Activated naive CD8-positive, alpha-beta T cell (primary cell): ENCODE data around the gene WASF2.

Source experiments
- H3K27ac Mint-ChIP-seq: one replicate; pipeline ENCODE4 v1.8.0; 2021; ENCODE audit warnings: mixed read lengths
- H3K27me3 Mint-ChIP-seq: one replicate; pipeline ENCODE4 v1.8.0; 2021; ENCODE audit warnings: mixed read lengths
- H3K36me3 Mint-ChIP-seq: one replicate; pipeline ENCODE4 v1.8.0; 2021; ENCODE audit warnings: mixed read lengths
- H3K4me1 Mint-ChIP-seq: one replicate; pipeline ENCODE4 v1.8.0; 2021; ENCODE audit warnings: low read depth, mixed read lengths
- H3K4me3 Mint-ChIP-seq: one replicate; pipeline ENCODE4 v1.8.0; 2021; ENCODE audit warnings: mild to moderate bottlenecking, mixed read lengths
- H3K9me3 Mint-ChIP-seq: one replicate; pipeline ENCODE4 v1.8.0; 2021; ENCODE audit warnings: low read depth, mixed read lengths

WASF2 gene

GRCh38 chr1:27400082-27400962, 89.6 kb downstream of the WASF2 start:
- H3K9me3 Mint-ChIP-seq, result no peaks in the 10 kb centered on the region
- H3K36me3 Mint-ChIP-seq, result no peaks in the 10 kb centered on the region
- H3K4me1 Mint-ChIP-seq, result peaks cover 22% of the 10 kb centered on the region
- no peak overlapping the region for H3K27ac Mint-ChIP-seq
- no peaks in the 10 kb centered on the region for H3K27me3 Mint-ChIP-seq
- H3K4me3 Mint-ChIP-seq, result no peak overlapping the region

GRCh38 chr1:27399251-27400025, 90.5 kb downstream of the WASF2 start:
- Mint-ChIP-seq H3K27me3 (no peaks in the 10 kb centered on the region), H3K4me3 (no peak overlapping the region), H3K27ac (no peak overlapping the region), H3K9me3 (no peaks in the 10 kb centered on the region), H3K4me1 (peaks cover 24% of the 10 kb centered on the region), H3K36me3 (no peaks in the 10 kb centered on the region)

GRCh38 chr1:27398405-27399149, 91.4 kb downstream of the WASF2 start:
- H3K9me3 Mint-ChIP-seq, result no peaks in the 10 kb centered on the region
- no peak overlapping the region for H3K4me3 Mint-ChIP-seq
- no peaks in the 10 kb centered on the region for H3K27me3 Mint-ChIP-seq
- H3K27ac Mint-ChIP-seq, result peak overlapping the region; percentile 50
- peaks cover 17% of the 10 kb centered on the region for H3K4me1 Mint-ChIP-seq
- no peaks in the 10 kb centered on the region for H3K36me3 Mint-ChIP-seq

- no peaks in the 10 kb centered on the region for H3K36me3 Mint-ChIP-seq
- no peak overlapping the region for H3K4me3 Mint-ChIP-seq
- H3K4me1 Mint-ChIP-seq, result peaks cover 9% of the 10 kb centered on the region
- H3K27ac Mint-ChIP-seq, result no peak overlapping the region
- no peaks in the 10 kb centered on the region for H3K27me3 Mint-ChIP-seq
- no peaks in the 10 kb centered on the region for H3K9me3 Mint-ChIP-seq
Measured at GRCh38 chr1:27397749-27398148, 92.2 kb downstream of the WASF2 start.

GRCh38 chr1:27397110-27397509, 92.9 kb downstream of the WASF2 start:
- Mint-ChIP-seq H3K27ac (no peak overlapping the region), H3K27me3 (no peaks in the 10 kb centered on the region), H3K4me3 (no peak overlapping the region)

GRCh38 chr1:27395441-27396195, 94.3 kb downstream of the WASF2 start:
- Mint-ChIP-seq H3K4me3 (no peak overlapping the region), H3K27me3 (no peaks in the 10 kb centered on the region), H3K36me3 (no peaks in the 10 kb centered on the region), H3K27ac (no peak overlapping the region), H3K4me1 (peaks cover 11% of the 10 kb centered on the region), H3K9me3 (no peaks in the 10 kb centered on the region)

More at GRCh38 chr1:27397110-27397509, 92.9 kb downstream of the WASF2 start:
- Mint-ChIP-seq H3K36me3 (no peaks in the 10 kb centered on the region), H3K4me1 (peaks cover 6% of the 10 kb centered on the region), H3K9me3 (no peaks in the 10 kb centered on the region)

GRCh38 chr1:27394925-27395324, 95.0 kb downstream of the WASF2 start:
- no peaks in the 10 kb centered on the region for H3K27me3 Mint-ChIP-seq
- no peak overlapping the region for H3K27ac Mint-ChIP-seq
- H3K36me3 Mint-ChIP-seq, result no peaks in the 10 kb centered on the region
- H3K4me1 Mint-ChIP-seq, result peaks cover 11% of the 10 kb centered on the region
- no peak overlapping the region for H3K4me3 Mint-ChIP-seq
- H3K9me3 Mint-ChIP-seq, result no peaks in the 10 kb centered on the region

- Mint-ChIP-seq H3K9me3 (no peaks in the 10 kb centered on the region), H3K36me3 (no peaks in the 10 kb centered on the region), H3K27me3 (no peaks in the 10 kb centered on the region), H3K4me1 (peaks cover 11% of the 10 kb centered on the region), H3K4me3 (peak overlapping the region; percentile 62), H3K27ac (no peak overlapping the region)
Measured at GRCh38 chr1:27394282-27394658, 95.7 kb downstream of the WASF2 start.

GRCh38 chr1:27393641-27394281, 96.2 kb downstream of the WASF2 start:
- H3K36me3 Mint-ChIP-seq, result no peaks in the 10 kb centered on the region
- H3K27ac Mint-ChIP-seq, result no peak overlapping the region
- H3K27me3 Mint-ChIP-seq, result no peaks in the 10 kb centered on the region
- H3K4me3 Mint-ChIP-seq, result peak overlapping the region; percentile 78
- peaks cover 11% of the 10 kb centered on the region for H3K4me1 Mint-ChIP-seq
- H3K9me3 Mint-ChIP-seq, result no peaks in the 10 kb centered on the region

GRCh38 chr1:27392778-27393635, 97.0 kb downstream of the WASF2 start:
- Mint-ChIP-seq H3K36me3 (no peaks in the 10 kb centered on the region), H3K9me3 (no peaks in the 10 kb centered on the region), H3K4me3 (peak overlapping the region; percentile 78), H3K4me1 (peaks cover 14% of the 10 kb centered on the region), H3K27me3 (no peaks in the 10 kb centered on the region), H3K27ac (peak overlapping the region; percentile 22)

- H3K36me3 Mint-ChIP-seq, result no peaks in the 10 kb centered on the region
- H3K27ac Mint-ChIP-seq, result peak within 1 kb of the TSS; percentile 88
Measured at GRCh38 chr1:27392096-27392777, 97.7 kb downstream of the WASF2 start, which contains the start of gene GPR3. GPR3 (plus strand) TSS chr1:27392622; CDS start chr1:27393799, 1,177 bp downstream.

GRCh38 chr1:27391511-27392095, 98.4 kb downstream of the WASF2 start:
- H3K27me3 Mint-ChIP-seq, result no peaks in the 10 kb centered on the region
- H3K36me3 Mint-ChIP-seq, result no peaks in the 10 kb centered on the region
- H3K4me1 Mint-ChIP-seq, result peaks cover 14% of the 10 kb centered on the region
- peak overlapping the region; percentile 92 for H3K4me3 Mint-ChIP-seq
- H3K27ac Mint-ChIP-seq, result peak overlapping the region; percentile 88
- no peaks in the 10 kb centered on the region for H3K9me3 Mint-ChIP-seq

More at GRCh38 chr1:27392096-27392777, 97.7 kb downstream of the WASF2 start, which contains the start of gene GPR3:
- H3K27me3 Mint-ChIP-seq, result no peaks in the 10 kb centered on the region
- H3K4me3 Mint-ChIP-seq, result peak within 1 kb of the TSS; percentile 92
- H3K9me3 Mint-ChIP-seq, result no peaks in the 10 kb centered on the region
- peaks cover 14% of the 10 kb centered on the region for H3K4me1 Mint-ChIP-seq
